Hippocampal formation (tissue), 2 donors: ENCODE measurements around the gene FAM107B.
"Not testable (repeated sequence)": the region's sequence is repeated elsewhere in the genome, so short reads cannot be mapped to it uniquely, and the experiment has no call there.

Source experiments
- DNase-seq, 2 donors: peaks; one replicate each; lab custom pipeline; 2025; lab: John Stamatoyannopoulos, UW

The FAM107B gene

DNA sequence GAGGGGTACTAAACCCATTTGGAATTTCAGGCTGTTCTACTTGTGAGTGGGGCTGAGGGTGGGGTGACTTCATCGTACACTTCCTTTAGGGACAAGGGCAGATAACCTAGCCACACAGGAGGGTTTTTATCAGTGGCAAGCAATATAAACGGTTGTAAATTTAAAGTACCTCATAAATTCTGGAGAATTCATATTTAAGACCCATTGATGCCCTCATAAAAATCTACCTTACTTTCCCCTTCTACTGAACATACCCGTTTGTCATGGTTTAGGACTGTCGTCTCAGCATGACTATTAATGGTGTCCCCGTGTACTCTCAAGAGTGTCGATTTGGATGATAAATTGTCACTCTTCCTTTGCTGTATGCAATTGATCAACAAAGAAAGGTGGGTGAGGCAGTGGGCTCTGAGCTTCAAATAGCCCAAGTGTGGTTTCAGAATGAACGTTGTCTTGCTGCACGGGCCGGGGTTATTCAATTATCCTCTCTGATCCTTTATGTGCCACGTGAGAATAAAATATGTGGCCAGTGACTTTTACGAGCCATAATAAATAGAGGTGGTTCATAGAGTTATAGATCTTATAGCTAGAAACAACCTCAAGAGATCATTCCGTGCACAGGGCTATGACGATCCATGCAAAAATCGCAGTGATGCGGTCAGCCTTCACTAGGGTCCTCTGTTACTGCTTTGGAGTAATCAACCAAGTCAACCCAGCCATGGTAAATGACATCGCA, 82.2 kb downstream of the FAM107B start:
- no peak for DNase-seq

DNA sequence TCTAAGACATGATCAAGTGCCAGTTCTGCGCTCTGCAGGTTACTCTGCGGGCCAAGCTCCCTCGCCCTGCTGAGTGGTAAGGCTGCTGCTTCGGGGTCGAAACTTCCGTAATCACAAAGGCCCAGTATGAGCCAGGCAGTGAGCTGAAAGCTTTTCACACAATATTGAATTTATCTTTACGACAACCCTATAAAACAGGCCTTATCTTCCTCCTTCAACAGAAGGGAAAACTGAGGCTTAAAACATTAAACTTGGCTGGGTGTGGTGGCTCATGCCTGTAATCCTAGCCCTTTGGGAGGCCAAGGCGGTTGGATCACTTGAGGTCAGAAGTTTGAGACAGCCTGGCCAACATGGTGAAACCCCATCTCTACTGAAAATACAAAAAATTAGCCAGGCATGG, 83.3 kb downstream of the FAM107B start:
- DNase-seq: no peak

DNA sequence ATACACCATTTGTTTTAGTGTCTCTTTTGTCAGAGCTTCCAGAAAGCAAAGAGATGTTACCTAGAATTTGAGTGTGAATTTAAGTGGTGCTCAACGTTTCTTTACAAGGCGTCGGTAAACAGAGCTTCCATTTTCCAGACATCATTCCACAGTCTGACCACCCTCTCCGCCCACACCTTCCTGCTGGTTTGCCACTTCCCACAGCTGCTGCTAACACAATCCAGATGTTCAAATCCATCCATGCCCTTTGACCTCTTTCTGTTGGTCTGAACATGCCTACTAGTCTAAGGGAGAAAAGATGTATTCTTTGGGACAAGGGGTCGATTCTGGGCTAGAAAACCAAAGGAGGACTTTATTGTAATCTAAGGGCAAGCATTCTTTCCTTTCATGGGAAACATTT, 86.1 kb downstream of the FAM107B start:
- DNase-seq: no peak

DNA sequence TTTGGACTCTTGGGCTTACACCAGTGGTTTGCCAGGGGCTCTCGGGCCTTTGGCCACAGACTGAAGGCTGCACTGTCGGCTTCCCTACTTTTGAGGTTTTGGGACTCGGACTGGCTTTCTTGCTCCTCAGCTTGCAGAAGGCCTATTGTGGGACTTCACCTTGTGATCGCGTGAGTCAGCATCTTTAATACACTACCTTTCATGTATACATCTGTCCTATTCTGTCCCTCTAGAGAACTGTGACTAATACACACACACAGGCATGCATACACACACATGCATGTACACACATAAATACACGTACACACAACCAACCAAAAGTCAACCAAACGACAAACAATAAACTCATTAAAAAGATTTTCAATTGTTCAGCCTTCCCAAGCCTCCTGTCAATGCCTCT, 86.5 kb downstream of the FAM107B start:
- DNase-seq: not testable (repeated sequence)

DNA sequence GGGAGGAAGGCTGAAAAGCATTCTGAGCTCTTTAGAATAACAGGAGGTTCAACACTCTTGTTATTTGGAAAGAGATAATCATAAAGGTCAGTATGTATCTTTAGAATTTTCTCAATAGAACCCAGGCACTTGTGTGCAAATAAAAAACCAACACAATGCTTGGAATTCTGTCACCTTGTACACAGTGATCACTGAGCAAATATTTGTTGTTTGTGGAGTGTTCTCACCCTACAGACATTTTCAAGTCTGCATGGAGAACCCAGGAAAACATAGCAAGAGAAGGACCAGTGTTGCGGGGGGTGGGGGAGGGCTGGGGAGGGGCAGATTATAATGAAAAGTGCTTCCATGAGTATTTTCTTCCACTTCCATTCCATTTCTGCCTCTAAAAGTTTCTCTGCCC, 87.4 kb downstream of the FAM107B start:
- no peak for DNase-seq

DNA sequence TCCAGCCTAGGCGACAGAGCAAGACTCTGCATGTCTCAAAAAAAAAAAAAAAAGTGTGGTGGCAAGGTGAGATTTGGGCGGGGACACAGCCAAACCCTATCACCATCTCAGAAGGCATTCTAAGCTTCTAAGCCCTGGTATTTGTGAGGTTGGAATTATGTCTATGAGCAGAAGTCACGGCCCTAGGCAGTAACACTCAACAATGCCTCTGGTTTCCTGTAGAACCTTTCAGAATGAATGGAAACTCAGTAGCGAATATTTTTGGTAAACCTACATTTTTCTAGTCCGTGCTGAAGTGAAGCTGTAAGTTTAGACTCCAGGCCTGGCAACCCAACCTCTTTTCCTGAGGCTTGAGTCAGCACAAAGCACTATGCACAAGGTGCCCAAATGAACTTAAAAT, 88.3 kb downstream of the FAM107B start:
- DNase-seq: no peak

DNA sequence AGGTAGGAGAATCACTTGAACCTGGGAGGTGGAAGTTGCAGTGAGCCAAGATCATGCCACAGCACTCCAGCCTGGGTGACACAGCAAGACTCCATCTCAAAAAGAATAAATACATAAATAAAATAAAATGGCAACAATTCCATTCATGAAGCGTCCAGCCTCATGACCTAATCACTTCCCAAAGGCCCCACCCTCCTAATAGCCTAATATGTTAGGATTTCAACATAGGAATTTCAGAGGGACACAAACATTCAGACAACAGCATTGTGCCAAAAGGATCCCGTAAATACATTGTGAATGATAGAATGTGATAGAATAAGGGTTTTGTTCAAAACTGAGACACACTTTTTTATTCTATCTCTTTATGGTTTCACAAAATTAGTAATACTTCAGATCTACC, 90.3 kb downstream of the FAM107B start:
- no peak for DNase-seq

DNA sequence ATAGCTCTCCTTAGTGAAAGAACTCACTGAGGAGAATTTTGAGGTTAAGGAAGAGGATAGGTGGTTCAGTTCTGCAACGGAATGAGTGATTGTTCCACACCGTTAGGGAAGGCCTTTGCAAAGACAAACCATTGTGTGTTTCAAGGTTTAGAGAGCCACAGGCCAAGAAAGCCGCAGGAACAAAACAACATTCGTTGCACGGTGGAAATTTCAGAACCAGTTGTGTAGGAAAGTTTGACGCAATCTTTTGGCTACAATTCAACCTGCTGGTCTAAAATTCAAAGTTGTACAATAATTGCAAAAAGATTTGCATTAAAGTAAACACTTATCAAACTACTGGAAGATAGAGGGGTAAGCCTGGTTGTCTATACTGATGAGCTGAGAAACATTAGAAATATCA, 91.4 kb downstream of the FAM107B start:
- DNase-seq: no peak

DNA sequence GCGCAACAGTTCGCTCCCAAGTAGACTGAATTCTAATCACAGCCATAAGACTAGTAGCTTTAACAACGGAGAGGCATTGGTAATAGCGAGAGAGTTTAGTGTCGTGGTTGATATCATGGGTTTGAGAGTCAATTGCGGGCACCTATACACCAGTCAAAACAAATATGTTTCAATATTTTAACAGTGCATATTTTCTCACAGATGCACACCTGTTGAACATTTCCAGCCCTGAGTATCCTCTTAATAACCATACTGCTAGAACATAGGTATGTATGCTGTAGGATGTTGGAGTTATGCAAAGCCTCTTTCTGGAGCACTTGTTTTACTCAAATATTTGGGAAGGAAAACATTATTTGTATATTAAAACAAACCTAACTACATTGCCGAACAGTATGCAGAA, 92.9 kb downstream of the FAM107B start:
- DNase-seq: no peak

DNA sequence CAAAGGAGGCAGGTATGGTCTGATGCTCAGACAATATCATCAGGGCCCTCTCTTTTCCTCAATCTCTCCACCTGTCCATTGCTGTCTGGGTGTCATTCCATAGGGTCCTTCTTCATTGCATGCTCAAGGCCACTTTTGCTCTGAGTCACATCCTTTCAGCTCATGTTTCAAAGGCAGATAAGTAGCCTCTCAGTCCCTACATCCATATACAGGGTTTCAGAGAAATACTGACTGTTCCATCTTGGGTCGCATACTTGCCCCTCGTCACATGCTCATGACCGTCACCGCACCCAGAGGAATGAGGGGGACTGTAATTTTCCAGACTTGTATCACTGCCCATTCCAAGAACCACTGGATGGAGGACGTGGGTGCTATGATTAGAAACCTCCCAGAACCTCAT, 93.4 kb downstream of the FAM107B start:
- DNase-seq: no peak

DNA sequence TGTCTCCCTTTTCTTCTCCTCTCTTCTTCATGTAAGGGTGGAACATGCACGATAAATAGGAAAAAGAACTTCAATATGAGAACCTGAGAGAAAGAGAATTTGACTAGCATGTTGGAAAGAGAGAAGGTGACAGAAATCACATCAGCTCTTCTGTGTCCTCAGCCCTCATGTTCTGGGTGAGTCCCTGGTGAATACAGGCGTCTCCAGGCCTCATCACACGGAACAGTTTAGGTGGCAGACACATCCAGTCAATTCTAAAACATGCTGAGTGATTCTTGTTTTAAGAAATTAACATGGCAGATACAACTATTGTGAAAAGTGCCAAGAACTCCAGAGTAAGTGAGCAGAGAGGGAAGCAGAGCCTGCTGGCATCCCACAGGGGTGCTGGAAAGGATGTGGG, 96.1 kb downstream of the FAM107B start:
- no peak for DNase-seq

DNA sequence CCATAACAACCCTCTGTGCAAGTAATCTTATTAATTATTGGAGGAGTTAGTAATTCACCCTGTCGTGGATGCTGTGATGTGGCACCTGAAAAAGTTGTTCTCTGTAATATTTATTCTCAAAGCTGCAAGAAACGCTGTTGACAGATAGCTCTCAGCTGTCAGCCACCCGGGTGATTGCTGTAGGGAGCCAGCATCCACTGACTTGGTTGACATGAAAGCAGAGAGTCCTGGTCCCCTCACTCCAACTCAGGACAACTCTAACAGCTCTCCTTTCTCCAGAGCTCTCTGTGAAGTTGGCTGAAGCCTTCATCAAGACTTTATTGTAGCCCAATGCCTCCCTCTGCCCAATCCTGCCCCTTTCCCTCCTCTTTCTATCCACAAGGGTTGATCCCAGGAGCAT, 98.0 kb downstream of the FAM107B start:
- no peak for DNase-seq

DNA sequence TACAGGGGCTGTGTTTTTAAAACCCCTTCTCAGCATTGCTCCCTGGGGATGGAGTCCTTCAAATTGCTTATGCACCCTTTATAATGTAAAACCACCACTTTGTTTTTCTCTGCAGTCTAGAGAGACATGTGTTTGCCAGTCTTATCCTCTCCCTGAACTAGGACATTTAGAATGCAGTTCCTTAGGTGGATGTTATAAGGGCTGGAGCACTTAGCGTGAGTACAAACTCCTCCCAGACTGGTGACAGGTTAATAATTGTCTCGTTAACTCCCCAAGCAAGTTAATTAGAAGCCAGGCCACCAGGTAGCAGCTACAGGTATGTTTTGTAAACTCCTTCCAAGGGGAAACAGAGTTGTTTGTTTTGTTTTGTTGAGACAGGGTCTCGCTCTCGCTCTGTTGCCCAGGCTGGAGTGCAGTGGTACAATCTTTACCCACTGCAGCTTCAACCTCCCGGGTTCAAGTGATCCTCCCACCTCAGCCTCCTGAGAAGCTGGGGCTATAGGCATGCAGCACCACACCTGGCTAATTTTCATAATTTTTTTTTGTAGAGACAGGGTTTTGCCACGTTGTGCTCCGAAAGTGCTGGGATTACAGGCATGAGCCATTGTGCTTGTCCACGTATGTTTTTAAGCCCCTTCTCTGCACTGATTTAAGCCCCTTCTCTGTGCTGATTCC, 100.2 kb downstream of the FAM107B start:
- DNase-seq: no peak

DNA sequence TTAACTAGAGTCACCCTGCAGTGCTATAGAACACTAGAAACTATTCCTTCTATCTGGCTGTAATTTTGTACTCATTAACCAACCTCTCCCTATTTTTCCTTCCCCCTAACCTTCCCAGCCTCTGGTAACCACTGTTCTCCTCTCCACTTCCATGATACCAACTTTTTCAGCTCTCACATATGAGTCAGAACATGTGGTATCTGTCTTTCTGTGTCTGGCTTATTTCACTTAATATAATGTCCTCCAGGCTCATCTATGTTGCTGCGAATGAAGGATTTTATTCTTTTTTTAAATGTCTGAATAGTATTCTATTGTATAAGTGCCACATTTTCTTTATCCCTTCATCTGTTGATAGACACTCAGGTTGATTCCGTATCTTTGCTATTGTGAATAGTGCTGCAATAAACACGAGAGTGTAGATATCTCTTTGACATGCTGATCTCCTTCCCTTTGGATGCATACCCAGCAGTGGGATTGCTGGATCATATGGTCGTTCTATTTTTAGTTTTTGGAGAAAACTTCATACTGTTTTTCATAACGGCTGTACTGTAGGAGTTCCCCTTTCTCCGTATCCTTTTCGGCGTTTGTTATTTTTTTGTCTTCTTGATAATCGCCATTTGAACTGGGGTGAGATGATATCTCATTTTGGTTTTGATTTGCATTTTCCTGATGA, 101.4 kb downstream of the FAM107B start:
- no peak for DNase-seq

DNA sequence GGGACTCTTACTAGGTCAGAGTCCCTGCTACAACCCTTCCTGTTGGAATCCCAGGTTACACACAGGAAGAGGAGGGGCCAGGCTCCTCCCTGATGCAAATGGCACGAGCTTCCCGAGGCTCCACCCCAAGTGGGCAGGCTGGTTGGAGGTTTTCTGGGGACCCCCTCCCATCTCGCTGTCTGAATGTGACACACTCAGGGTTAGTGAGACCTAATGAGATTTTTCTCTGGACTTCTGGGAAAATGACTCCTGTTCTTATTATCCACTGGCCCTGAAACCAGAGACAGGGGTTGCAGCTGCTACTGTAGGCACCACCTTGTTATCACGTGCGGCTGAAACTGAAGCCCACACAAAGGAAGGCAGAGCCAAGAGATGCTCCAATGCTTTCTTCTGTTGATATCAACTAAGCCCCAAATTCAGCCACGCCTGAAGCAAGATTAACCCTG, 103.3 kb downstream of the FAM107B start:
- DNase-seq: no peak

DNA sequence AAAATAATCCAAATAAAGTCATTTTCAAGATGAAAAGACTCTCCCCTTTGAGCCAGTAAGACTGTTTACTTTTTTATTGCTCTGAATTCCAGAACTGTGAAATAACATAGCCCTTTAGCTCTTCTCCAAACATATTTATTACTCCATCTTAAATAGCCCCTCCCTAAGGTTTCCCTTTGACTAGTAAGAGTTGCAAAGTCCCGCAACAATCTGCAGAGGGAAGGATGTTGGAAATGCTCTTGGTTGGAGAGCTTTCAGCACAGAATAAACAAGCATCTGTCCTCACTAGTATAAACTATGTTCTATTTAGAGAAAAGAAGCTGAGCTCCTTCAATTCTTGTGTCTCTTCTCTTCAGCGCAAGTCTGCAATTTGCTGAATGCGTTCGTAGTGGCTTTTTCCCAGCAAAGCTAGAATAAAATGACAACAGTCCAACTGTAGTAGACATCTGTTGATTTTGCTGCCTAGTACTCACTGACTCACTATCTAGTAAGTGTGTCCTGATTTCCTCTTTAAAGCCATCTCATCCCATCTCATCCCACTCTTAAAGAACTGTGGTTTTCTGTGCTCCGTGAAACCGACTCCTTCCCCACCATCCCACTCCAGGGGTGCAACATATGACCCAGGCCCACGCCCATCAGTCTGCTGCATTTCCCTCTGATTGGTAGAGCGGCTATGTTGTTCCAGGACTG, 104.0 kb downstream of the FAM107B start:
- peak in 1 of 2 donors; percentile 36 for DNase-seq

DNA sequence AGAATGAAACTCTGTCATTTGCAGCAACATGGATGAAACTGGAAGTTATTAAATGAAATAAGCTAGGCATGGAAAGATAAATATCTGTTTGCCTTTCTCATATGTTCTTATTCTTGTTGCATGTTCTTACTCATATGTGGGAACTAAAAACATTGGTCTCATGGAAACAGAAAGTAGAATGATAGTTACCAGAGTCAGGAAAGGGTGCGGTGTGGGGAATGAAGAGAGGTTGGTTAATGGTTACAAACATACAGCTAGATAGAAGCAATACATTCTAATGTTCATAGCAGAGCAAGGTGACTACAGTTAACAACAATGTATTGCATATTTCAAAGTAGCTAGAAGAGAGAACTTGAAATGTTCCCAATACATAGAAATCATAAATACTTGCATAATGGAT, 105.1 kb downstream of the FAM107B start:
- DNase-seq: no peak

DNA sequence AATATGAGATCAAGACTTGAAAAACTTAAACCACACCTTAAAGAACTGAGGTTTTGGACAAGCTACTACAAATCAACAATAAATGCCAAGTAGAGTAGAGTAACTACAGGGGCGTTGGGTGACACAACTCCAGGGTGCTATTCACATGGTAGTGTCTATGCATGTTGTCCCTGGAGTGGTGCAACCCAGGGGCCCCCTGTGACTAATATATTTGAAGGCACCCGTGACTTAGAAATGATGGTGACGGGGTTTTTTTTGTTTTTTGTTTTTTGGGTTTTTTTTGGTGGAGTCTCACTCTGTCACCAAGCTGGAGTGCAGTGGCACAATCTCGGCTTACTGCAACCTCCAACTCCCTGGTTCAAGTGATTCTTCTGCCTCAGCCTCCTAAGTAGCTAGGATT, 106.9 kb downstream of the FAM107B start:
- DNase-seq: no peak

DNA sequence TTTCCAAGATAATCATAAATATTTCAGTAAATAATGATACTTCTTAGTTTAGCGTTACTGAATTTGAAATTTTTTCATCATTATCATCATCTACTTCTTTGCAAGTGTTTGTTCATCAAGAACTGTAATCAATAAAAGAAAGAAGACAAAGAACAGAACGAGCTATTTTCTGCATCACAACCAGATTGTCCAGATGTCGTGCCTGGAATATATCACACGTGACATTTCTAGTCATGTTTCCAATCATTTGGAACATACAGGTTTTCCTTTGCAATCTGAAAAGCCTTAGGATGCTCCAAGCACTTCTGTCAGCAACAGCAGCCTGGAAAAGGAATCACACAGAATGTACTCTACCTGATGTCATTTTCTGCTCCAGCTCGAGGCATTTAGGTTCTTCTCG, 107.4 kb downstream of the FAM107B start:
- DNase-seq: no peak

DNA sequence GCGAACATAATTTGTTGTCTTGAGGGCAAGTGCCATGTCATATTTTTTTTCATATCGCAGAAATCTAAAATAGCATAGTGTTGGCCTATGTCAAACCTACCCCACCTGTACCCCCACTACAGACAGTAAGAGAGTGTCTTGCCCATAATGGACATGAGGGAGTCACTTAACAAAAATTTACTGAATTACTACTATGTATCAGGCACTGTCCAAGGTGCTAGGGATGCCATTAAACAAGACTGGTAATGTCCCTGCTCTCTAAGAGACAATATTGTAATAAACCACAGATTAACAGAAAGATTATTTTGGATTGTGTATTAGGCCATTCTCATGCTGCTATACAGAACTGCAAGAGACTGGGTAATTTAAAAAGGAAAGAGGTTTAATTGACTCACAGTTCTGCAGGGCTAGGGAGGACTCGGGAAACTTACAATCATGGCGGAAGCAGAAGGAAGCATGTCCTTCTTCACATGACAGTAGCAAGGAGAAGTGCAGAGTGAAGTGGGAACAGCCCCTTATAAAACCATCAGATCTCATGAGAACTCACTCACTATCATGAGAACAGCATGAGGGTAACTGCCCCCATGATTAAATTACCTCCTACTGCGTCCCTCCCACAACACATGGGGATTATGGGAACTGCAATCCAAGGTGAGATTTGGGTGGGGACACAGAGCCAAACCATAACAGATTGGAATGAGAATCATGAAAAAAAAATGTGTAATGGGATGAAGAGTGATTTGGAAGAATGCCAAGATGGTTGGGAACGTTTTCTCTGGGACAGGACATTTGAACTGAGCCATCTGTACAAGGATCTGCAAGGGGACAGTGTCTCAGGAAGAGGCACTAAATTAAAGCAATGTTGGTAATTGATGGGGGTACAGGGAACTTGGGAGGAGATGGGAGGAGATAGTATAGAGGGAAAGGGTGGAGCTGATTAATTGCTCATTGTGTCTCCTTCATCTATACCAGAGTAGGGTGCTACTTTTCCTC, 108.5 kb downstream of the FAM107B start:
- DNase-seq: no peak

DNA sequence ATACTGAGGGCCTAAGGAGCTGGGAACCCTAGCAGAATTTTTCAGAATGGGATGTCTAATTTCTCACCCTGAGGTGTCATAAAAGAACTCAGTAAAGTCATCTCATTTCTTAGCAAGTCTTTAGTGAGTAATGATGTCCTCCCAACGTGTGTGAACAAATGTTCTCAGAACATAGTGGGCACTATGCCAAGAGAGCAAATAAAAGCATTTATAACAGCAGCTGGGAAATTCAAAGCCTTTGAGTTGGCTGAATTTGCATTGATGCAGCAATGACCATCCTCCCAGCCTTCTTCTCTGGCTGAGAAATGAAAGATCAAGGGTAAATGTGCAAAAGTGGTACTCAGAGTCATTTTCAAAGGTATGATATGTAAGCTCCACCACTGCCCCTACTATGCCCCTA, 109.4 kb downstream of the FAM107B start:
- DNase-seq: peak in 1 of 2 donors; percentile 3
